Measurements from ENCODE around the gene PSMC2.

PSMC2 gene

DNA sequence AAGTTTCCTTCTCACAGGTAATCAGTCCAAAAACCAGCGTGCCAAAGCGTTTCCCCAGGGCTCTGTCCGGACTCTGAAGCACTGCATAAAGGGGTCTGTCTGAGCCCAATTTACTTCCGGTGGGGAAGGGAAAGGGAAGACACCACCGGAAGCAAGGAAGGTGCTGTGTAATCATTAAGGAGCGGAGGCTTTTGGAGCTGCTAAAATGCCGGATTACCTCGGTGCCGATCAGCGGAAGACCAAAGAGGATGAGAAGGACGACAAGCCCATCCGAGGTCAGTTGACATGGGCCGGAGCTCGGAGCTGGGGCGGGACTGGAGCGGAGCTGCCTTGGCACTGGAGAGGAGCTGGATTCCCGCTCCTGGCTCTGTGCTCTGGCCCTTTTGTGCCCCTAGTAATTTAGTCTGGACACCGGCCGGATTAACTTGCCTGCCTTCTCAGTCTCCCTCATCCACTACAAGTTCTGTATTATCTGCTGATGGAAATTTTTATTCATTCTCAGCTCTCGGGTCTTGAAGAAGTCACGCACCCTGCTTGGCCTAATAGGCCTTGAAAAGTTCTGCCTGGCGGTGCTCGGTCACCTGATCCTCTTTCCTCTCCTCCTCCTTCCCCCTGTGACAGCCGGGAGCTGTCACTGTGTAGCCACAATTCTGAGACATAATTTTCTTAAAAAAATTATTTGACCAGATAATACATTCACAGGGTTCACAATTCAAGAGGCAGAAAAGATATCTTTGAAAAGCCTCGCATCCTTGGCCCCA lies at the start of gene PSMC2:
TSS of gene PSMC2 (plus strand) at position 137 of the 761 bp plus-strand sequence. CDS start at position 206, 69 bp downstream.
- DNase-seq (ENCODE audit: low read depth) = peak; percentile 85
- TF ChIP-seq, protein P1, sequence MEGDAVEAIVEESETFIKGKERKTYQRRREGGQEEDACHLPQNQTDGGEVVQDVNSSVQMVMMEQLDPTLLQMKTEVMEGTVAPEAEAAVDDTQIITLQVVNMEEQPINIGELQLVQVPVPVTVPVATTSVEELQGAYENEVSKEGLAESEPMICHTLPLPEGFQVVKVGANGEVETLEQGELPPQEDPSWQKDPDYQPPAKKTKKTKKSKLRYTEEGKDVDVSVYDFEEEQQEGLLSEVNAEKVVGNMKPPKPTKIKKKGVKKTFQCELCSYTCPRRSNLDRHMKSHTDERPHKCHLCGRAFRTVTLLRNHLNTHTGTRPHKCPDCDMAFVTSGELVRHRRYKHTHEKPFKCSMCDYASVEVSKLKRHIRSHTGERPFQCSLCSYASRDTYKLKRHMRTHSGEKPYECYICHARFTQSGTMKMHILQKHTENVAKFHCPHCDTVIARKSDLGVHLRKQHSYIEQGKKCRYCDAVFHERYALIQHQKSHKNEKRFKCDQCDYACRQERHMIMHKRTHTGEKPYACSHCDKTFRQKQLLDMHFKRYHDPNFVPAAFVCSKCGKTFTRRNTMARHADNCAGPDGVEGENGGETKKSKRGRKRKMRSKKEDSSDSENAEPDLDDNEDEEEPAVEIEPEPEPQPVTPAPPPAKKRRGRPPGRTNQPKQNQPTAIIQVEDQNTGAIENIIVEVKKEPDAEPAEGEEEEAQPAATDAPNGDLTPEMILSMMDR (IDR thresholded peaks at IDR 0.05; ENCODE audit: low read depth, low read length, missing control alignments) = no peak
- in situ Hi-C loops (cut with HindIII; ENCODE audit: low sequenced_read_pairs) = no loop called here
- H3K4me3 ChIP-seq (ENCODE audit: low read depth, low read length) = peak within 1 kb of the TSS; percentile 95

DNA sequence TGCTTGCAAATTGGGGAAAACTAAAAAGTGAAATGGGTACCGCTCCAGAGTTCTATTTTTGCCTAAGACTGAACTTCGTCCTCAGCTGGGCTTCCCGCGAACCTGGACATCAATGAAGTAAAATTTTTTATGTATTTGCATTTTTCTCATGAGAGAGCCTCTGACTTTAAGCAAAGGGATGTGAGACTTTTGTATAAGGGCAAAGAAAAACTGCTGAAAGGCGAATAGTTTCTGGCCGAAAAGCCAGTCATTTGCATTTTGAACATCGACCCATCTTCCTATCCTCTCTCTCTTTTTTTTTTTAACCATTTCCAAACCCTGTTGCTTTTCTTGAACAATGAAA lies 49.6 kb upstream of the PSMC2 start:
- TF ChIP-seq, protein P1 (IDR thresholded peaks at IDR 0.05; ENCODE audit: low read depth, low read length, missing control alignments) = no peak
- in situ Hi-C loops (cut with HindIII; ENCODE audit: low sequenced_read_pairs) = no loop called here
- peak overlapping the region; percentile 70 for H3K4me3 ChIP-seq (ENCODE audit: low read depth, low read length)
- no peak for DNase-seq (ENCODE audit: low read depth)

DNA sequence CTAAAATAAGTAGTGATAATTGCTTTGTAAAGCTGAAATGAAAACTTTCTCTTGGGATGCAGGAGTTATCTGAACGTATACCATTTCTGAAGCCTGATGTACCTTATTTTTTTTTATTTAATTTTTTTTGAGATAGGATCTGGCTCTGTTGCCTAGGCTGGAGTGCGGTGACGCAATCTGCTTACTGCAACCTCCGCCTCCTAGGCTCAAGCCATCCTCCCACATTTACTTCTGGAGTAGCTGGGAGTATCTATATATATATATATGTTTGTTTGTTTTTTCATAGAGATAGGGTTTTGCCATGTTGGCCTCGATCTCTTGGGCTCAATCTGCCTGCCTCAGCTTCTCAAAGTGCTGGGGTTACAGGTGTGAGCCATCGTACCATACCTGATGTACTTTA lies 47.8 kb upstream of the PSMC2 start:
- no peak for DNase-seq (ENCODE audit: low read depth)
- TF ChIP-seq, protein P1 (IDR thresholded peaks at IDR 0.05; ENCODE audit: low read depth, low read length, missing control alignments) = no peak
- H3K4me3 ChIP-seq (ENCODE audit: low read depth, low read length) = no peak overlapping the region
- in situ Hi-C loops (cut with HindIII; ENCODE audit: low sequenced_read_pairs) = no loop called here

DNA sequence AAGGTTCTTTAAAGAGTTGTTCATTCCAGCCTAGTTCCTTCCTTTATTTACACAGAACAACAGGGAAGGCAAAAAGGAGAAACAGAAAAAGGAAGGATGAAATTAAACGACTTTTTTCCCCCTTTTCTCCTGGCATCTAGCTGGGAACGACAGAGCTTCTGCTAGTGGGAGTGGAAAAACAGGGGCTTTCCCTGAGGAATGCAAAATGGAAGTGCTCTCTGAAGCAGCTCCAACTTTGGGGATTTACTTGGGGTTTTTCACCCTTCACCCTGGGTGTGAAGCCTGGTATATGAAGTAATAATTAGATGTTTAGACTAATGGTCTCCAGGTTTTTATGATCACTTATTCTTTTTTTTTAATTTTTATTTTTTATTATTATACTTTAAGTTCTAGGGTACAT lies 46.0 kb upstream of the PSMC2 start:
- in situ Hi-C loops (cut with HindIII; ENCODE audit: low sequenced_read_pairs) = no loop called here
- DNase-seq (ENCODE audit: low read depth) = no peak
- no peak overlapping the region for H3K4me3 ChIP-seq (ENCODE audit: low read depth, low read length)
- TF ChIP-seq, protein P1 (IDR thresholded peaks at IDR 0.05; ENCODE audit: low read depth, low read length, missing control alignments) = no peak

DNA sequence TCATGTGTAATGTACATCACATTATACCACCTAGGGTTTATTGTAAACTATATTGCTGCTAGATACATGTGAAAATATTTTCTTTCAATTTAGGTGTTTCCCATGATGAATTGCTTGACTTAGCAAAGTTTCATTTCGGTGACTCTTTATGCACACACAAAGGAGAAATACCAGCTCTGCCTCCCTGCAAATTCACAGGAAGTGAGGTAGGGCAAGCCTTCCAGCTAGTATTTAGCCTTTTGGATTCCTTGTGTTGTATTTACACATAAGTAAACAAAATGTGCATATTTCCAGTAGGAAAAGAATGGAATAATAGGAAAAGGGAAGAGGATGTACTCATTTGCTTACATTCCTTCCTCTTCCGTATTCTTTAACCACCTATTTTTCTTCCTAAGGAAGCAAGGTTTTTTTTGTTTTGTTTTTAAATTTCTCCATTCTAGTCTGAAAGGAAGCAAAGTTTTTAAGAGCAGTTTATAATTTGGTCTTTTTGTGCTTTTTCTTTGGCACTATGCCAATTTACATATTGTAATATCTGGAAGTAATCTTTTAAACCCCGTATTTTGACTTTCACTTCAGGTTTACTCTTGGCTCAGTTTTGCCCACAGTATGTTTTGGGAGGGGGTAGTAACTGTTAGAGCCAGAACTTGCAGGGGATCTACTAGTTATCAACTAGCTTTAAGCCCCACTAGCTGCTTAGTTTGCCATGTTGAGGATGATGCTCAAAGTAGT lies 39.8 kb upstream of the PSMC2 start:
- TF ChIP-seq, protein P1 (IDR thresholded peaks at IDR 0.05; ENCODE audit: low read depth, low read length, missing control alignments) = no peak
- H3K4me3 ChIP-seq (ENCODE audit: low read depth, low read length) = no peak overlapping the region
- DNase-seq (ENCODE audit: low read depth) = no peak
- in situ Hi-C loops (cut with HindIII; ENCODE audit: low sequenced_read_pairs) = loop anchor here (5.0 kb wide), 1 partner anchor 35 kb away; the partner anchor contains the start of gene DNAJC2

DNA sequence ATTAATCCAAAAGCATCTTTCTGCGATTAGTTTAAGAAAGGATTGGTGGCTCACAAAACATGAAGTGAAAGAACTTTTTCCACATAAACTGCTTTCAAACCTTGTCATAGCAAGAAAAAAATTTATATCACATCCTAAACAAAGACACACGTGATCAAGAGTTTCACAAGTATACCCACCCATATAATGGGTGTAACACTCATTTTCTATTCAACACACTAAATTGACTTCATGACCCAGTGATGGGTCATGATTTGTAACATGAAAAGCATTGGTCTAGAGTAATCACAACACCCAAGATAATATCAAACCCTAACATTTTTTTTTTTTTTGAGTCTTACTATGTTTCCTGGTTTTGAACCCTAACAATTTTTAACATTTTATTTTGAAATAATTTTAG lies 32.6 kb upstream of the PSMC2 start:
- TF ChIP-seq, protein P1 (IDR thresholded peaks at IDR 0.05; ENCODE audit: low read depth, low read length, missing control alignments) = no peak
- no peak overlapping the region for H3K4me3 ChIP-seq (ENCODE audit: low read depth, low read length)
- in situ Hi-C loops (cut with HindIII; ENCODE audit: low sequenced_read_pairs) = no loop called here
- no peak for DNase-seq (ENCODE audit: low read depth)
